ENCODE data around the gene NFIC. TPM values are rescaled to one million over a fixed set of nuclear protein-coding genes. Genes with fewer than 3 reads are reported as not detected.

Gene NFIC
- total and polyA plus RNA-seq, 2 experiments from 2014 or later: 7.8 to 20.9 TPM

DNA sequence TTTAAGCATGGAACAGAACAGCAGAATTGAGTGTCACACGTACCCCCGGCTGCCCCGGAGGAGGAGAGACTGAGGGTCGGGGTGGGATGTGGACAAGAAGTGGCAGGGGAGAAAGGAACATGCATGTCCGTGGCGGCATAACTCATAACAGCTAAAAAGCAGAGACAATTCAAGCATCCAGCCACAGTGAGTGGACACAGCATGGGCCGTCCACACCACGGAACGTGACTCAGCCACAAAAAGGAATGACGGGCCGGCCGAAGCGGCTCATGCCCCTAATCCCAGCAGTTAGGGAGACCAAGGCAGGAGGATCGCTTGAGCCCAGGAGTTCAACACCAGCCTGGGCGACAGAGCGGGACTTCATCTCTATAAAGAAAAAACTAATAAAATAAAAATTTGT lies 126.5 kb downstream of the NFIC start:
- H3K9me3 ChIP-seq (ENCODE audit: low read depth): no peaks in the 10 kb centered on the region
- no peaks in the 10 kb centered on the region for H3K36me3 ChIP-seq (replicated peaks; ENCODE audit: insufficient read depth, low read depth)

DNA sequence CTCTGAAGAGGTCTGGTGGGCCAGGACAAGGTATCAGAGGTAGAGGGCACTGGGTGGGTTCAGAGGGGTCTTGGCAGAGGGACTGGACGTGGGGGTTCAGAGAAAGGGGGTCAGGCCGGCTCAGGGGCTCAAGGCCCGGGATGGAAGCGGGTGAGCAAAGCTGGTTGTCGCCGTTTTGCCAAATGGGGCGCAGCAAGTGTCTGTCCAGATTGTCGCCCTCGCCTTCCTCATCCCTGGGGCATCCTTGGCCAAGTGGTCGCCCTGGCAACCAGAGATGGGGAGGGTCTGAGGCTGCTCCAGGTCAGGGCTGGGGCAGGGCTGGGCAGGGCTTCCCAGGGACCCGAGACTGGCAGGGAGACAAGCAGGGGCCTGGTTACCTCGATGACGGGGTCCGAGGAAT lies 127.3 kb downstream of the NFIC start:
- Histone ChIP-seq H3K4me2 (no peak overlapping the region), H3K27ac (no peak overlapping the region), H3K9me3 (ENCODE audit: low read depth) (no peaks in the 10 kb centered on the region), H4K20me1 (ENCODE audit: insufficient read depth, poor library complexity, severe bottlenecking) (no peaks in the 10 kb centered on the region), H3K4me3 (no peak overlapping the region), H3K36me3 (replicated peaks; ENCODE audit: insufficient read depth, low read depth) (no peaks in the 10 kb centered on the region), H3K79me2 (peaks cover 16% of the 10 kb centered on the region), H3K9me2 (replicated peaks; ENCODE audit: insufficient read depth) (no peaks in the 10 kb centered on the region), H3K27me3 (no peaks in the 10 kb centered on the region), H2AFZ (no peak overlapping the region), H3K4me1 (ENCODE audit: insufficient read depth) (no peaks in the 10 kb centered on the region)
- WGBS (ENCODE audit: low lambda C conversion rate, missing lambda C conversion rate): 98% methylated on average over 12 of the region's 14 CpGs
- TF ChIP-seq EZH2phosphoT487 (IDR thresholded peaks at IDR 0.05; ENCODE audit: low read depth, severe bottlenecking, unreplicated experiment): no peak
- TF ChIP-seq, protein P1, sequence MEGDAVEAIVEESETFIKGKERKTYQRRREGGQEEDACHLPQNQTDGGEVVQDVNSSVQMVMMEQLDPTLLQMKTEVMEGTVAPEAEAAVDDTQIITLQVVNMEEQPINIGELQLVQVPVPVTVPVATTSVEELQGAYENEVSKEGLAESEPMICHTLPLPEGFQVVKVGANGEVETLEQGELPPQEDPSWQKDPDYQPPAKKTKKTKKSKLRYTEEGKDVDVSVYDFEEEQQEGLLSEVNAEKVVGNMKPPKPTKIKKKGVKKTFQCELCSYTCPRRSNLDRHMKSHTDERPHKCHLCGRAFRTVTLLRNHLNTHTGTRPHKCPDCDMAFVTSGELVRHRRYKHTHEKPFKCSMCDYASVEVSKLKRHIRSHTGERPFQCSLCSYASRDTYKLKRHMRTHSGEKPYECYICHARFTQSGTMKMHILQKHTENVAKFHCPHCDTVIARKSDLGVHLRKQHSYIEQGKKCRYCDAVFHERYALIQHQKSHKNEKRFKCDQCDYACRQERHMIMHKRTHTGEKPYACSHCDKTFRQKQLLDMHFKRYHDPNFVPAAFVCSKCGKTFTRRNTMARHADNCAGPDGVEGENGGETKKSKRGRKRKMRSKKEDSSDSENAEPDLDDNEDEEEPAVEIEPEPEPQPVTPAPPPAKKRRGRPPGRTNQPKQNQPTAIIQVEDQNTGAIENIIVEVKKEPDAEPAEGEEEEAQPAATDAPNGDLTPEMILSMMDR (IDR thresholded peaks at IDR 0.05; ENCODE audit: poor library complexity): no peak
- TF ChIP-seq EZH2 (IDR thresholded peaks at IDR 0.05; ENCODE audit: borderline replicate concordance): no peak
- DNase-seq (ENCODE audit: low spot score): no peak

More for the DNA sequence above, 126.5 kb downstream of the NFIC start:
- no peaks in the 10 kb centered on the region for H4K20me1 ChIP-seq (ENCODE audit: insufficient read depth, poor library complexity, severe bottlenecking)
- no peaks in the 10 kb centered on the region for H3K9me2 ChIP-seq (replicated peaks; ENCODE audit: insufficient read depth)
- H3K4me1 ChIP-seq (ENCODE audit: insufficient read depth): no peaks in the 10 kb centered on the region
- no peak for TF ChIP-seq EZH2phosphoT487 (IDR thresholded peaks at IDR 0.05; ENCODE audit: low read depth, severe bottlenecking, unreplicated experiment)
- TF ChIP-seq, protein P1 (IDR thresholded peaks at IDR 0.05; ENCODE audit: poor library complexity): no peak
- no peak for TF ChIP-seq EZH2 (IDR thresholded peaks at IDR 0.05; ENCODE audit: borderline replicate concordance)
- no peak overlapping the region for H3K4me3 ChIP-seq
- no peak overlapping the region for H3K4me2 ChIP-seq
- no peak for DNase-seq (ENCODE audit: low spot score)
- 94% methylated on average over 16 of the region's 16 CpGs for WGBS (ENCODE audit: low lambda C conversion rate, missing lambda C conversion rate)
- no peak overlapping the region for H2AFZ ChIP-seq
- H3K27me3 ChIP-seq: no peaks in the 10 kb centered on the region
- H3K79me2 ChIP-seq: peaks cover 10% of the 10 kb centered on the region
- no peak overlapping the region for H3K27ac ChIP-seq

DNA sequence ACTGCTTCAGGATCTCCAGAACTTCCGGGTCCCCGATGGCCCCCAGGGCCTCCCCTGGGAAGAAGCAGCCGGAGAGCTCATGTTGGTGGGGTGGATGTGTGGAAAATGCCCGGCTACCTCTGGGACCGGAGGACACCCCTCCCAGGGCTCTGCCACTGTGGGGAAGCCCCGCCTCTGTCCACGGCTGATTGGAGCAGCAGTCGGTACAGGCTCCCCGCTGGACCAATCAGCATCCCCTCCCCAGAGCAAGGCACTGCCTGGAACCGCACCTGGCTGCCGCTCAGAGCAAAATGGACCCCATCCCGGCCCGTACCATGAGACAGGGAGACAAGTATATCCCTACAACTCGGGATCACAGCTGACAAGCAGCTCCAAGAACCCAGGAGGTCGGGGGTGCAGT lies 127.7 kb downstream of the NFIC start:
- Histone ChIP-seq H3K9me2 (replicated peaks; ENCODE audit: insufficient read depth) (no peaks in the 10 kb centered on the region), H3K4me1 (ENCODE audit: insufficient read depth) (no peaks in the 10 kb centered on the region), H3K27ac (no peak overlapping the region), H4K20me1 (ENCODE audit: insufficient read depth, poor library complexity, severe bottlenecking) (no peaks in the 10 kb centered on the region), H3K4me2 (no peak overlapping the region), H3K9me3 (ENCODE audit: low read depth) (no peaks in the 10 kb centered on the region), H3K36me3 (replicated peaks; ENCODE audit: insufficient read depth, low read depth) (no peaks in the 10 kb centered on the region), H2AFZ (no peak overlapping the region), H3K27me3 (no peaks in the 10 kb centered on the region), H3K79me2 (peaks cover 20% of the 10 kb centered on the region), H3K4me3 (no peak overlapping the region)
- 85% methylated on average over 15 of the region's 15 CpGs for WGBS (ENCODE audit: low lambda C conversion rate, missing lambda C conversion rate)
- no peak for DNase-seq (ENCODE audit: low spot score)
- TF ChIP-seq EZH2 (IDR thresholded peaks at IDR 0.05; ENCODE audit: borderline replicate concordance) (no peak), EZH2phosphoT487 (IDR thresholded peaks at IDR 0.05; ENCODE audit: low read depth, severe bottlenecking, unreplicated experiment) (no peak)
- TF ChIP-seq, protein P1 (IDR thresholded peaks at IDR 0.05; ENCODE audit: poor library complexity): no peak

DNA sequence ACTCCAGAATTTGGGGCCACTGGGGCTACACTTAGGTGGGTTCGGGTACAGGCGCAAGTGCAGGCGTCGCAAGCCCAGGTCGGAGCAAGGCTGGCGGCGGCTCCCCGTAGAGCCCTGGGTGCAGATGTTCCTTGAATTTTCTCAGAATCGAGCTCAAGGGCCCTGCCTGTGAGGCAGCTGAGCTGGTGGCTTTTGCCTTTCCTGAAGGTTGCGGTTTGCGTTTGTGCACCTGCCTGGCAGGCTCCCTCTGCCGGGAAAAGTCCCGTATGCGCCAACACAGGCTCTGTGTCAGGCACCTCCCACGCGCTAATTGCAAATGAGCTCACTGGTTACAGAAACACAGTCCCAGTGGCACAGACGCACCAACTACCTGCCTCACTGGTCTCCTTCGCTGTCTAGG lies 128.2 kb downstream of the NFIC start:
- H3K9me3 ChIP-seq (ENCODE audit: low read depth): no peaks in the 10 kb centered on the region
- peaks cover 1% of the 10 kb centered on the region for H3K4me1 ChIP-seq (ENCODE audit: insufficient read depth)
- WGBS (ENCODE audit: low lambda C conversion rate, missing lambda C conversion rate): 96% methylated on average over 18 of the region's 18 CpGs
- no peak overlapping the region for H3K27ac ChIP-seq
- no peak for DNase-seq (ENCODE audit: low spot score)
- no peak overlapping the region for H2AFZ ChIP-seq
- H4K20me1 ChIP-seq (ENCODE audit: insufficient read depth, poor library complexity, severe bottlenecking): no peaks in the 10 kb centered on the region
- TF ChIP-seq EZH2 (IDR thresholded peaks at IDR 0.05; ENCODE audit: borderline replicate concordance): no peak
- no peaks in the 10 kb centered on the region for H3K36me3 ChIP-seq (replicated peaks; ENCODE audit: insufficient read depth, low read depth)
- no peaks in the 10 kb centered on the region for H3K9me2 ChIP-seq (replicated peaks; ENCODE audit: insufficient read depth)
- no peaks in the 10 kb centered on the region for H3K27me3 ChIP-seq
- H3K4me3 ChIP-seq: no peak overlapping the region
- H3K4me2 ChIP-seq: no peak overlapping the region
- H3K79me2 ChIP-seq: peaks cover 25% of the 10 kb centered on the region
